ENCODE results near the gene CDH22. TPM values are rescaled to one million over a fixed set of nuclear protein-coding genes. Genes with fewer than 3 reads are reported as not detected.

Gene CDH22
- total RNA-seq, 4 donors from 2014 or later: not detected

GRCh38 chr20:46322641-46323040, 14.3 kb upstream of the CDH22 start:
- no peaks in the 10 kb centered on the region for H3K9me3 ChIP-seq
- H3K27me3 ChIP-seq: no peaks in the 10 kb centered on the region
- DNase-seq: no peak

GRCh38 chr20:46317685-46318177, 9.4 kb upstream of the CDH22 start:
- Histone ChIP-seq H3K36me3 (no peaks in the 10 kb centered on the region), H3K4me3 (no peak overlapping the region), H3K4me1 (peaks cover 0 to under 1% (median 0%) of the 10 kb centered on the region in 4 donors), H3K9me3 (no peaks in the 10 kb centered on the region), H3K27me3 (peaks cover 0 to 6% of the 10 kb centered on the region in 2 donors), H3K27ac (no peak overlapping the region)
- TF ChIP-seq POLR2A (IDR thresholded peaks at IDR 0.05): no peak
- TF ChIP-seq CTCF (IDR thresholded peaks at IDR 0.05): no peak
- DNase-seq: peak in 1 of 3 donors; percentile 38

More at GRCh38 chr20:46322641-46323040, 14.3 kb upstream of the CDH22 start:
- H3K4me3 ChIP-seq: no peak overlapping the region
- no peak overlapping the region for H3K27ac ChIP-seq
- H3K36me3 ChIP-seq: no peaks in the 10 kb centered on the region
- no peaks in the 10 kb centered on the region for H3K4me1 ChIP-seq
- no peak for TF ChIP-seq CTCF (IDR thresholded peaks at IDR 0.05)
- TF ChIP-seq POLR2A (IDR thresholded peaks at IDR 0.05): no peak

- H3K27me3 ChIP-seq: peaks cover 0 to 11% of the 10 kb centered on the region in 2 donors
- TF ChIP-seq CTCF (IDR thresholded peaks at IDR 0.05) (no peak), POLR2A (IDR thresholded peaks at IDR 0.05) (no peak)
- no peaks in the 10 kb centered on the region for H3K9me3 ChIP-seq
- H3K4me3 ChIP-seq: no peak overlapping the region
- H3K36me3 ChIP-seq: no peaks in the 10 kb centered on the region
- no peak for DNase-seq
- peaks cover 0 to 7% (median 0%) of the 10 kb centered on the region in 4 donors for H3K4me1 ChIP-seq
- no peak overlapping the region for H3K27ac ChIP-seq
Measured at GRCh38 chr20:46316984-46317684, 8.8 kb upstream of the CDH22 start.

- Histone ChIP-seq H3K4me1 (peaks cover 0 to 9% (median 0%) of the 10 kb centered on the region in 4 donors), H3K9me3 (no peaks in the 10 kb centered on the region), H3K27ac (no peak overlapping the region), H3K27me3 (peaks cover 0 to 15% of the 10 kb centered on the region in 2 donors), H3K36me3 (no peaks in the 10 kb centered on the region), H3K4me3 (no peak overlapping the region)
- DNase-seq: no peak
- TF ChIP-seq POLR2A (IDR thresholded peaks at IDR 0.05) (no peak), CTCF (IDR thresholded peaks at IDR 0.05) (no peak)
Measured at GRCh38 chr20:46315311-46315710, 7.0 kb upstream of the CDH22 start.

GRCh38 chr20:46312945-46313861, 4.9 kb upstream of the CDH22 start:
- peaks cover 0 to 22% of the 10 kb centered on the region in 2 donors for H3K27me3 ChIP-seq
- no peaks in the 10 kb centered on the region for H3K9me3 ChIP-seq
- H3K36me3 ChIP-seq: no peaks in the 10 kb centered on the region
- no peak overlapping the region for H3K27ac ChIP-seq
- no peak overlapping the region for H3K4me3 ChIP-seq
- peak in 1 of 3 donors; percentile 25 for DNase-seq
- peaks cover 0 to 15% (median 3%) of the 10 kb centered on the region in 4 donors for H3K4me1 ChIP-seq
- TF ChIP-seq CTCF (IDR thresholded peaks at IDR 0.05) (no peak), POLR2A (IDR thresholded peaks at IDR 0.05) (no peak)
